Neural cell (in vitro differentiated cells): Measurements from ENCODE around the gene SCARB1. TPM values are rescaled to one million over a fixed set of nuclear protein-coding genes. Genes with fewer than 3 reads are reported as not detected.
A peak's percentile ranks its signal among the peaks of the same experiment; 100 is the strongest.

Experiments used
- H2AFZ ChIP-seq: fragments of 200-600, 300-800 bp; sonication (generic), shearing (Covaris generic); 2 replicates; pipeline ENCODE4 v1.6.0; 2014; ENCODE audit warnings: low read depth, mild to moderate bottlenecking, antibody characterized with exemption, low read length, moderate library complexity
- H3F3A ChIP-seq: fragments of 200-600 bp; shearing (Covaris generic); 2 replicates; pipeline ENCODE4 v1.6.1; 2016; ENCODE audit warnings: mild to moderate bottlenecking, moderate library complexity, mixed read lengths, antibody characterized with exemption, low read length; ENCODE audit not compliant: insufficient read depth, poor library complexity, severe bottlenecking
- H3K27ac ChIP-seq: fragments of 200-600, 300-800 bp; sonication (generic), shearing (Covaris generic); 2 replicates; pipeline ENCODE4 v1.5.1; 2014; ENCODE audit warnings: mild to moderate bottlenecking, low read length, moderate library complexity
- H3K27me3 ChIP-seq: fragments of 300-800, 200-600 bp; sonication (generic), shearing (Covaris generic); 2 replicates; pipeline ENCODE4 v1.6.0; 2014; ENCODE audit warnings: mild to moderate bottlenecking, low read depth, low read length, moderate library complexity; ENCODE audit not compliant: insufficient read depth
- H3K36me3 ChIP-seq: fragments of 300-800, 200-600 bp; sonication (generic), shearing (Covaris generic); 2 replicates; pipeline ENCODE4 v1.5.1; 2014; ENCODE audit warnings: mild to moderate bottlenecking, antibody characterized with exemption, low read length, moderate library complexity; ENCODE audit not compliant: insufficient read depth
- H3K4me2 ChIP-seq: fragments of 300-800, 200-600 bp; sonication (generic), shearing (Covaris generic); 2 replicates; pipeline ENCODE4 v1.6.0; 2014; ENCODE audit warnings: mild to moderate bottlenecking, low read length
- H3K4me3 ChIP-seq: fragments of 300-800, 200-600 bp; sonication (generic), shearing (Covaris generic); 2 replicates; pipeline ENCODE4 v1.5.1; 2014; ENCODE audit warnings: mild to moderate bottlenecking, low read length, moderate library complexity
- H3K79me2 ChIP-seq: fragments of 200-600 bp; shearing (Covaris generic); replicated peaks from 2 replicates; pipeline ENCODE4 v1.6.0; 2014; ENCODE audit warnings: mild to moderate bottlenecking, low read length, moderate library complexity; ENCODE audit not compliant: insufficient read depth
- H3K9ac ChIP-seq: fragments of 300-800, 200-600 bp; sonication (generic), shearing (Covaris generic); 2 replicates; pipeline ENCODE4 v1.6.1; 2016; ENCODE audit warnings: mild to moderate bottlenecking, low read length, mixed read lengths
- H3K9me2 ChIP-seq: fragments of 200-600 bp; shearing (Covaris generic); 2 replicates; pipeline ENCODE4 v1.6.1; 2016; ENCODE audit warnings: mild to moderate bottlenecking, low read length, mixed read lengths; ENCODE audit not compliant: insufficient read depth
- H3K9me3 ChIP-seq: fragments of 200-600, 300-800 bp; sonication (generic), shearing (Covaris generic); 2 replicates; pipeline ENCODE4 v1.6.1; 2016; ENCODE audit warnings: mild to moderate bottlenecking, mixed run types, low read length, moderate library complexity, mixed read lengths
- H4K20me1 ChIP-seq: fragments of 200-600 bp; shearing (Covaris generic); 2 replicates; pipeline ENCODE4 v1.6.1; 2016; ENCODE audit warnings: mild to moderate bottlenecking, mixed run types; ENCODE audit not compliant: insufficient read depth
- EP300 ChIP-seq: fragments of 450-650 bp; conservative IDR thresholded peaks from 2 replicates; pipeline ENCODE4 v1.6.1; 2014; ENCODE audit warnings: antibody characterized with exemption, mild to moderate bottlenecking, moderate library complexity; ENCODE audit not compliant: poor library complexity, severe bottlenecking
- EZH2 ChIP-seq: fragments of 200-600, 300-800 bp; shearing (Covaris generic), sonication (generic); IDR thresholded peaks from 2 replicates; pipeline ENCODE4 v1.6.1; 2014; ENCODE audit warnings: antibody characterized with exemption, low read length, borderline replicate concordance, mild to moderate bottlenecking; ENCODE audit not compliant: insufficient read depth, poor library complexity, severe bottlenecking
- MXI1 ChIP-seq: fragments of 450-650 bp; conservative IDR thresholded peaks from 2 replicates; pipeline ENCODE4 v1.6.1; 2014; ENCODE audit warnings: antibody characterized with exemption, mild to moderate bottlenecking; ENCODE audit not compliant: poor library complexity, severe bottlenecking
- POLR2AphosphoS5 ChIP-seq: IDR thresholded peaks from 2 replicates; pipeline ENCODE4 v1.6.1; 2012
- RAD21 ChIP-seq: fragments of 450-650 bp; conservative IDR thresholded peaks from 2 replicates; pipeline ENCODE4 v1.6.1; 2014; ENCODE audit warnings: antibody characterized with exemption, mild to moderate bottlenecking, moderate library complexity
- SMC3 ChIP-seq: fragments of 450-650 bp; conservative IDR thresholded peaks from 2 replicates; pipeline ENCODE4 v1.6.1; 2014; ENCODE audit warnings: antibody characterized with exemption, mild to moderate bottlenecking, moderate library complexity; ENCODE audit not compliant: poor library complexity
- TAF1 ChIP-seq: IDR thresholded peaks from 2 replicates; pipeline ENCODE4 v1.6.1; 2012; ENCODE audit warnings: low read depth
- polyA plus RNA-seq: library from polyadenylated mRNA; depleted of rRNA; stranded (reverse); fragments of >200 nt; gene quantifications from 2 replicates; pipeline ENCODE4 v1.2.3, GENCODE V29; 2014
- TF ChIP-seq, protein P1 (sequence below): IDR thresholded peaks from 2 replicates; pipeline ENCODE4 v1.6.1; 2012; ENCODE audit warnings: borderline replicate concordance
- TF ChIP-seq, protein P2 (sequence below): fragments of 450-650 bp; IDR thresholded peaks from 2 replicates; pipeline ENCODE4 v1.5.1; 2014; ENCODE audit warnings: antibody characterized with exemption, mild to moderate bottlenecking, moderate library complexity; ENCODE audit not compliant: poor library complexity, severe bottlenecking

Gene SCARB1
- polyA plus RNA-seq, 1 donor from 2014 or later: 5.8 TPM

GRCh38 chr12:124906606-124907261, 43.1 kb upstream of the SCARB1 start:
- Histone ChIP-seq H3K9me2 (no peaks in the 10 kb centered on the region), H3K4me2 (no peak overlapping the region), H3K27me3 (no peaks in the 10 kb centered on the region), H2AFZ (no peak overlapping the region), H3K27ac (no peak overlapping the region), H3K9me3 (no peaks in the 10 kb centered on the region), H3K4me3 (no peak overlapping the region), H3K79me2 (peaks cover 22% of the 10 kb centered on the region), H3K36me3 (peaks cover 18% of the 10 kb centered on the region), H3F3A (no peaks in the 10 kb centered on the region), H4K20me1 (peaks cover 4% of the 10 kb centered on the region), H3K9ac (no peak overlapping the region)
- TF ChIP-seq SMC3 (peak; percentile 88), EZH2 (no peak), RAD21 (peak; percentile 87), EP300 (no peak), TAF1 (no peak)
- TF ChIP-seq, protein P1, sequence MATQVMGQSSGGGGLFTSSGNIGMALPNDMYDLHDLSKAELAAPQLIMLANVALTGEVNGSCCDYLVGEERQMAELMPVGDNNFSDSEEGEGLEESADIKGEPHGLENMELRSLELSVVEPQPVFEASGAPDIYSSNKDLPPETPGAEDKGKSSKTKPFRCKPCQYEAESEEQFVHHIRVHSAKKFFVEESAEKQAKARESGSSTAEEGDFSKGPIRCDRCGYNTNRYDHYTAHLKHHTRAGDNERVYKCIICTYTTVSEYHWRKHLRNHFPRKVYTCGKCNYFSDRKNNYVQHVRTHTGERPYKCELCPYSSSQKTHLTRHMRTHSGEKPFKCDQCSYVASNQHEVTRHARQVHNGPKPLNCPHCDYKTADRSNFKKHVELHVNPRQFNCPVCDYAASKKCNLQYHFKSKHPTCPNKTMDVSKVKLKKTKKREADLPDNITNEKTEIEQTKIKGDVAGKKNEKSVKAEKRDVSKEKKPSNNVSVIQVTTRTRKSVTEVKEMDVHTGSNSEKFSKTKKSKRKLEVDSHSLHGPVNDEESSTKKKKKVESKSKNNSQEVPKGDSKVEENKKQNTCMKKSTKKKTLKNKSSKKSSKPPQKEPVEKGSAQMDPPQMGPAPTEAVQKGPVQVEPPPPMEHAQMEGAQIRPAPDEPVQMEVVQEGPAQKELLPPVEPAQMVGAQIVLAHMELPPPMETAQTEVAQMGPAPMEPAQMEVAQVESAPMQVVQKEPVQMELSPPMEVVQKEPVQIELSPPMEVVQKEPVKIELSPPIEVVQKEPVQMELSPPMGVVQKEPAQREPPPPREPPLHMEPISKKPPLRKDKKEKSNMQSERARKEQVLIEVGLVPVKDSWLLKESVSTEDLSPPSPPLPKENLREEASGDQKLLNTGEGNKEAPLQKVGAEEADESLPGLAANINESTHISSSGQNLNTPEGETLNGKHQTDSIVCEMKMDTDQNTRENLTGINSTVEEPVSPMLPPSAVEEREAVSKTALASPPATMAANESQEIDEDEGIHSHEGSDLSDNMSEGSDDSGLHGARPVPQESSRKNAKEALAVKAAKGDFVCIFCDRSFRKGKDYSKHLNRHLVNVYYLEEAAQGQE: no peak
- TF ChIP-seq, protein P2, sequence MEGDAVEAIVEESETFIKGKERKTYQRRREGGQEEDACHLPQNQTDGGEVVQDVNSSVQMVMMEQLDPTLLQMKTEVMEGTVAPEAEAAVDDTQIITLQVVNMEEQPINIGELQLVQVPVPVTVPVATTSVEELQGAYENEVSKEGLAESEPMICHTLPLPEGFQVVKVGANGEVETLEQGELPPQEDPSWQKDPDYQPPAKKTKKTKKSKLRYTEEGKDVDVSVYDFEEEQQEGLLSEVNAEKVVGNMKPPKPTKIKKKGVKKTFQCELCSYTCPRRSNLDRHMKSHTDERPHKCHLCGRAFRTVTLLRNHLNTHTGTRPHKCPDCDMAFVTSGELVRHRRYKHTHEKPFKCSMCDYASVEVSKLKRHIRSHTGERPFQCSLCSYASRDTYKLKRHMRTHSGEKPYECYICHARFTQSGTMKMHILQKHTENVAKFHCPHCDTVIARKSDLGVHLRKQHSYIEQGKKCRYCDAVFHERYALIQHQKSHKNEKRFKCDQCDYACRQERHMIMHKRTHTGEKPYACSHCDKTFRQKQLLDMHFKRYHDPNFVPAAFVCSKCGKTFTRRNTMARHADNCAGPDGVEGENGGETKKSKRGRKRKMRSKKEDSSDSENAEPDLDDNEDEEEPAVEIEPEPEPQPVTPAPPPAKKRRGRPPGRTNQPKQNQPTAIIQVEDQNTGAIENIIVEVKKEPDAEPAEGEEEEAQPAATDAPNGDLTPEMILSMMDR: peak; percentile 99

- Histone ChIP-seq H3K4me3 (no peak overlapping the region), H3K79me2 (peaks cover under 1% of the 10 kb centered on the region), H3K9me2 (no peaks in the 10 kb centered on the region), H2AFZ (no peak overlapping the region), H3K9ac (no peak overlapping the region), H3K9me3 (no peaks in the 10 kb centered on the region), H4K20me1 (no peaks in the 10 kb centered on the region), H3K27me3 (no peaks in the 10 kb centered on the region), H3K4me2 (no peak overlapping the region), H3K27ac (no peak overlapping the region), H3F3A (no peaks in the 10 kb centered on the region), H3K36me3 (no peaks in the 10 kb centered on the region)
- no peak for TF ChIP-seq EZH2
- TF ChIP-seq TAF1: no peak
- no peak for TF ChIP-seq MXI1
- TF ChIP-seq SMC3: no peak
- no peak for TF ChIP-seq POLR2AphosphoS5
- no peak for TF ChIP-seq RAD21
- TF ChIP-seq, protein P1: no peak
- TF ChIP-seq EP300: no peak
- TF ChIP-seq, protein P2: no peak
Observed at GRCh38 chr12:124904306-124905098, 40.8 kb upstream of the SCARB1 start.
